GM23338 (cell line): Measurements from ENCODE around the gene ELFN1. TPM values are rescaled to one million over a fixed set of nuclear protein-coding genes. Genes with fewer than 3 reads are reported as not detected.

ENCODE experiments used
- ATAC-seq: fragments of 200-7000 bp; cut with Tn5 transposase; 3 replicates; pipeline ENCODE4 v1.9.1; 2020
- DNase-seq: peaks from one replicate; pipeline ENCODE4 v3.0.0-alpha.2; 2015; ENCODE audit warnings: low spot score
- H2AFZ ChIP-seq: fragments of 200-600 bp; sonication (generic); 2 replicates; pipeline ENCODE4 v1.8.0; 2016; ENCODE audit warnings: antibody characterized with exemption, mild to moderate bottlenecking, moderate library complexity
- H3F3A ChIP-seq: fragments of 200-600 bp; sonication (generic); replicated peaks from 2 replicates; pipeline ENCODE4 v1.8.0; 2017; ENCODE audit warnings: antibody characterized with exemption, mixed run types, low read depth
- H3K27ac ChIP-seq: fragments of 200-600 bp; sonication (generic); 2 replicates; pipeline ENCODE4 v1.6.1; 2016; ENCODE audit warnings: low read depth
- H3K27me3 ChIP-seq: fragments of 200-600 bp; sonication (generic); 2 replicates; pipeline ENCODE4 v1.8.0; 2016; ENCODE audit warnings: mild to moderate bottlenecking, mixed run types, moderate library complexity; ENCODE audit not compliant: insufficient read depth
- H3K36me3 ChIP-seq: fragments of 200-600 bp; sonication (generic); 2 replicates; pipeline ENCODE4 v1.8.0; 2016; ENCODE audit warnings: mild to moderate bottlenecking; ENCODE audit not compliant: insufficient read depth
- H3K4me1 ChIP-seq: fragments of 200-600 bp; sonication (generic); 2 replicates; pipeline ENCODE4 v1.8.0; 2016; ENCODE audit warnings: mild to moderate bottlenecking, moderate library complexity; ENCODE audit not compliant: insufficient read depth
- H3K4me2 ChIP-seq: fragments of 200-600 bp; sonication (generic); 2 replicates; pipeline ENCODE4 v1.7.1; 2017; ENCODE audit warnings: mixed run types
- H3K4me3 ChIP-seq: fragments of 200-600 bp; sonication (generic); 2 replicates; pipeline ENCODE4 v1.6.1; 2016; ENCODE audit warnings: mixed run types
- H3K79me2 ChIP-seq: fragments of 200-600 bp; sonication (generic); replicated peaks from 2 replicates; pipeline ENCODE4 v1.8.0; 2017; ENCODE audit warnings: mild to moderate bottlenecking; ENCODE audit not compliant: insufficient read depth
- H3K9me2 ChIP-seq: fragments of 200-600 bp; sonication (generic); 2 replicates; pipeline ENCODE4 v1.8.0; 2017; ENCODE audit not compliant: insufficient read depth
- H4K20me1 ChIP-seq: fragments of 200-600 bp; sonication (generic); replicated peaks from 2 replicates; pipeline ENCODE4 v1.8.0; 2017; ENCODE audit warnings: mild to moderate bottlenecking; ENCODE audit not compliant: insufficient read depth
- H3K27ac Mint-ChIP-seq: 2 replicates; pipeline ENCODE4 v1.8.0; 2020; ENCODE audit warnings: inconsistent platforms, mild to moderate bottlenecking, moderate library complexity, mixed read lengths
- H3K27me3 Mint-ChIP-seq: 3 replicates; pipeline ENCODE4 v1.8.0; 2022; ENCODE audit warnings: low read depth, mild to moderate bottlenecking, moderate library complexity, mixed read lengths, inconsistent platforms; ENCODE audit not compliant: insufficient read depth, poor library complexity
- H3K36me3 Mint-ChIP-seq: 3 replicates; pipeline ENCODE4 v1.8.0; 2021; ENCODE audit warnings: low read depth, mild to moderate bottlenecking, inconsistent platforms, moderate library complexity, mixed read lengths
- H3K4me1 Mint-ChIP-seq: 3 replicates; pipeline ENCODE4 v1.8.0; 2020; ENCODE audit warnings: mild to moderate bottlenecking, inconsistent platforms, mixed read lengths
- H3K4me3 Mint-ChIP-seq: 3 replicates; pipeline ENCODE4 v1.8.0; 2021; ENCODE audit warnings: moderate library complexity, mild to moderate bottlenecking, inconsistent platforms, mixed read lengths
- H3K9me3 Mint-ChIP-seq: 3 replicates; pipeline ENCODE4 v1.8.0; 2020; ENCODE audit warnings: moderate library complexity, mild to moderate bottlenecking, inconsistent platforms, mixed read lengths
- CREB1 ChIP-seq: fragments of 250-450 bp; sonication (Bioruptor Pico); IDR thresholded peaks from 2 replicates; pipeline ENCODE4 v1.5.0; 2020; ENCODE audit warnings: low read depth, mild to moderate bottlenecking, moderate library complexity
- CTCF ChIP-seq, 2 experiments: fragments of 200-600 bp in 1 of 2; sonication (generic) in 1 of 2; conservative IDR thresholded peaks; 2 replicates each; pipeline versions ENCODE4 v1.5.1 to v1.6.1; 2016 to 2017; ENCODE audit warnings: antibody characterized with exemption in 2 of 2, low read depth in 2 of 2, mild to moderate bottlenecking in 2 of 2, moderate library complexity in 1 of 2
- EZH2 ChIP-seq: fragments of 200-600 bp; sonication (generic); IDR thresholded peaks from one replicate; pipeline ENCODE4 v1.8.0; 2017; ENCODE audit warnings: antibody characterized with exemption, mild to moderate bottlenecking, low read depth; ENCODE audit not compliant: unreplicated experiment
- EZH2phosphoT487 ChIP-seq: fragments of 200-600 bp; sonication (generic); IDR thresholded peaks from one replicate; pipeline ENCODE4 v1.8.1; 2018; ENCODE audit warnings: antibody characterized with exemption; ENCODE audit not compliant: unreplicated experiment
- JUNB ChIP-seq: IDR thresholded peaks from one replicate; pipeline ENCODE4 v1.6.1; 2016; ENCODE audit warnings: antibody characterized with exemption; ENCODE audit not compliant: unreplicated experiment
- NANOG ChIP-seq: IDR thresholded peaks from 2 replicates; pipeline ENCODE4 v1.6.1; 2016; ENCODE audit warnings: antibody characterized with exemption, borderline replicate concordance
- POLR2AphosphoS5 ChIP-seq: IDR thresholded peaks from 2 replicates; pipeline ENCODE4 v1.6.1; 2016; ENCODE audit warnings: antibody characterized with exemption, low read depth
- REST ChIP-seq: IDR thresholded peaks from one replicate; pipeline ENCODE4 v1.6.1; 2018; ENCODE audit warnings: antibody characterized with exemption; ENCODE audit not compliant: unreplicated experiment
- STAT1 ChIP-seq: IDR thresholded peaks from one replicate; pipeline ENCODE4 v1.6.1; 2016; ENCODE audit warnings: antibody characterized with exemption; ENCODE audit not compliant: unreplicated experiment
- ZNF114 ChIP-seq: fragments of 250-450 bp; sonication (Bioruptor Pico); IDR thresholded peaks from 2 replicates; pipeline ENCODE4 v1.5.0; 2020; ENCODE audit warnings: mild to moderate bottlenecking, moderate library complexity
- ZNF331 ChIP-seq: fragments of 250-450 bp; sonication (Bioruptor Pico); IDR thresholded peaks from 2 replicates; pipeline ENCODE4 v1.5.0; 2020; ENCODE audit warnings: low read depth, mild to moderate bottlenecking, moderate library complexity
- polyA plus RNA-seq: library from polyadenylated mRNA; unstranded; fragments of >200 nt; fragmentation: Nextera tagmentation; extraction: Ambion mirVana; gene quantifications from 2 replicates; pipeline ENCODE4 v1.2.1, GENCODE V29; 2016
- total RNA-seq: library from RNA; depleted of rRNA; stranded (reverse); fragments of >200 nt; shearing (Covaris generic); gene quantifications from 2 replicates; pipeline ENCODE4 v1.2.3, GENCODE V29; 2014
- TF ChIP-seq, protein P1 (sequence below): IDR thresholded peaks from 2 replicates; pipeline ENCODE4 v1.6.1; 2016; ENCODE audit warnings: antibody characterized with exemption
- TF ChIP-seq, protein P2 (sequence below): fragments of 250-450 bp; sonication (Bioruptor Pico); IDR thresholded peaks from 2 replicates; pipeline ENCODE4 v1.5.0; 2020; ENCODE audit warnings: mild to moderate bottlenecking, moderate library complexity

The ELFN1 gene
- total and polyA plus RNA-seq, 2 experiments from 2014 or later, result 0.08 to 3.5 TPM

DNA sequence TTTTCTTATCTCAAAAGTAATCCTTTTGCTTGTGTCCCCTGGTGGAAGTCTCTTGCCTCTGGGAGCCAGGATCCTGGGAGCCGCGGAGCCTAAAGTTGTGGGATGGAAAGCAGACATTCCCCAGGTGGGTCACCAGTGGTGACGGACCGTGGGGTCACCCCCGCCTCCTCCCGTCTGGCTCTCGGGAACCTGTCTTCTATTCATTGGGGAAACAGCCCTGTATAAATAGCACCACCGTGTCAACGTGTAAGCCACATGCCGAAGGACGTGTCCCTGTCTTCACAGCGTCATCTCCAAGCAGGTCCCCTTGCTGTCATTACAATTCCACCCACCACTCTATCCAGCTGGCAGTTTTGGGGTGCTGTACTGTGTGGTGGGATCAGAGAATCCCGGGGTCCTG, 87.5 kb downstream of the ELFN1 start:
- TF ChIP-seq ZNF331 (CRISPR knock-in tag), result no peak
- no peak for TF ChIP-seq REST
- no peak for TF ChIP-seq CREB1
- TF ChIP-seq CTCF (conservative IDR thresholded peaks at IDR 0.05; ENCODE audit: low read depth in 2 of 2), result no peak
- TF ChIP-seq JUNB, result no peak
- TF ChIP-seq, protein P1, sequence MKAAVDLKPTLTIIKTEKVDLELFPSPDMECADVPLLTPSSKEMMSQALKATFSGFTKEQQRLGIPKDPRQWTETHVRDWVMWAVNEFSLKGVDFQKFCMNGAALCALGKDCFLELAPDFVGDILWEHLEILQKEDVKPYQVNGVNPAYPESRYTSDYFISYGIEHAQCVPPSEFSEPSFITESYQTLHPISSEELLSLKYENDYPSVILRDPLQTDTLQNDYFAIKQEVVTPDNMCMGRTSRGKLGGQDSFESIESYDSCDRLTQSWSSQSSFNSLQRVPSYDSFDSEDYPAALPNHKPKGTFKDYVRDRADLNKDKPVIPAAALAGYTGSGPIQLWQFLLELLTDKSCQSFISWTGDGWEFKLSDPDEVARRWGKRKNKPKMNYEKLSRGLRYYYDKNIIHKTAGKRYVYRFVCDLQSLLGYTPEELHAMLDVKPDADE, result no peak
- TF ChIP-seq POLR2AphosphoS5, result no peak
- no peak for TF ChIP-seq EZH2
- no peak for TF ChIP-seq NANOG
- TF ChIP-seq, protein P2, sequence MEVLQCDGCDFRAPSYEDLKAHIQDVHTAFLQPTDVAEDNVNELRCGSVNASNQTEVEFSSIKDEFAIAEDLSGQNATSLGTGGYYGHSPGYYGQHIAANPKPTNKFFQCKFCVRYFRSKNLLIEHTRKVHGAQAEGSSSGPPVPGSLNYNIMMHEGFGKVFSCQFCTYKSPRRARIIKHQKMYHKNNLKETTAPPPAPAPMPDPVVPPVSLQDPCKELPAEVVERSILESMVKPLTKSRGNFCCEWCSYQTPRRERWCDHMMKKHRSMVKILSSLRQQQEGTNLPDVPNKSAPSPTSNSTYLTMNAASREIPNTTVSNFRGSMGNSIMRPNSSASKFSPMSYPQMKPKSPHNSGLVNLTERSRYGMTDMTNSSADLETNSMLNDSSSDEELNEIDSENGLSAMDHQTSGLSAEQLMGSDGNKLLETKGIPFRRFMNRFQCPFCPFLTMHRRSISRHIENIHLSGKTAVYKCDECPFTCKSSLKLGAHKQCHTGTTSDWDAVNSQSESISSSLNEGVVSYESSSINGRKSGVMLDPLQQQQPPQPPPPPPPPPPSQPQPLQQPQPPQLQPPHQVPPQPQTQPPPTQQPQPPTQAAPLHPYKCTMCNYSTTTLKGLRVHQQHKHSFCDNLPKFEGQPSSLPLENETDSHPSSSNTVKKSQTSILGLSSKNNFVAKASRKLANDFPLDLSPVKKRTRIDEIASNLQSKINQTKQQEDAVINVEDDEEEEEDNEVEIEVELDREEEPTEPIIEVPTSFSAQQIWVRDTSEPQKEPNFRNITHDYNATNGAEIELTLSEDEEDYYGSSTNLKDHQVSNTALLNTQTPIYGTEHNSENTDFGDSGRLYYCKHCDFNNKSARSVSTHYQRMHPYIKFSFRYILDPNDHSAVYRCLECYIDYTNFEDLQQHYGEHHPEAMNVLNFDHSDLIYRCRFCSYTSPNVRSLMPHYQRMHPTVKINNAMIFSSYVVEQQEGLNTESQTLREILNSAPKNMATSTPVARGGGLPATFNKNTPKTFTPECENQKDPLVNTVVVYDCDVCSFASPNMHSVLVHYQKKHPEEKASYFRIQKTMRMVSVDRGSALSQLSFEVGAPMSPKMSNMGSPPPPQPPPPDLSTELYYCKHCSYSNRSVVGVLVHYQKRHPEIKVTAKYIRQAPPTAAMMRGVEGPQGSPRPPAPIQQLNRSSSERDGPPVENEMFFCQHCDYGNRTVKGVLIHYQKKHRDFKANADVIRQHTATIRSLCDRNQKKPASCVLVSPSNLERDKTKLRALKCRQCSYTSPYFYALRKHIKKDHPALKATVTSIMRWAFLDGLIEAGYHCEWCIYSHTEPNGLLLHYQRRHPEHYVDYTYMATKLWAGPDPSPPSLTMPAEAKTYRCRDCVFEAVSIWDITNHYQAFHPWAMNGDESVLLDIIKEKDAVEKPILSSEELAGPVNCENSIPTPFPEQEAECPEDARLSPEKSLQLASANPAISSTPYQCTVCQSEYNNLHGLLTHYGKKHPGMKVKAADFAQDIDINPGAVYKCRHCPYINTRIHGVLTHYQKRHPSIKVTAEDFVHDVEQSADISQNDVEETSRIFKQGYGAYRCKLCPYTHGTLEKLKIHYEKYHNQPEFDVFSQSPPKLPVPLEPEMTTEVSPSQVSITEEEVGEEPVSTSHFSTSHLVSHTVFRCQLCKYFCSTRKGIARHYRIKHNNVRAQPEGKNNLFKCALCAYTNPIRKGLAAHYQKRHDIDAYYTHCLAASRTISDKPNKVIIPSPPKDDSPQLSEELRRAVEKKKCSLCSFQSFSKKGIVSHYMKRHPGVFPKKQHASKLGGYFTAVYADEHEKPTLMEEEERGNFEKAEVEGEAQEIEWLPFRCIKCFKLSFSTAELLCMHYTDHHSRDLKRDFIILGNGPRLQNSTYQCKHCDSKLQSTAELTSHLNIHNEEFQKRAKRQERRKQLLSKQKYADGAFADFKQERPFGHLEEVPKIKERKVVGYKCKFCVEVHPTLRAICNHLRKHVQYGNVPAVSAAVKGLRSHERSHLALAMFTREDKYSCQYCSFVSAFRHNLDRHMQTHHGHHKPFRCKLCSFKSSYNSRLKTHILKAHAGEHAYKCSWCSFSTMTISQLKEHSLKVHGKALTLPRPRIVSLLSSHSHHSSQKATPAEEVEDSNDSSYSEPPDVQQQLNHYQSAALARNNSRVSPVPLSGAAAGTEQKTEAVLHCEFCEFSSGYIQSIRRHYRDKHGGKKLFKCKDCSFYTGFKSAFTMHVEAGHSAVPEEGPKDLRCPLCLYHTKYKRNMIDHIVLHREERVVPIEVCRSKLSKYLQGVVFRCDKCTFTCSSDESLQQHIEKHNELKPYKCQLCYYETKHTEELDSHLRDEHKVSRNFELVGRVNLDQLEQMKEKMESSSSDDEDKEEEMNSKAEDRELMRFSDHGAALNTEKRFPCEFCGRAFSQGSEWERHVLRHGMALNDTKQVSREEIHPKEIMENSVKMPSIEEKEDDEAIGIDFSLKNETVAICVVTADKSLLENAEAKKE (CRISPR knock-in tag), result no peak
- no peak for TF ChIP-seq ZNF114
- TF ChIP-seq EZH2phosphoT487, result no peak
- no peak for TF ChIP-seq STAT1
- no peak for ATAC-seq
- Histone ChIP-seq H3K27me3 (no peaks in the 10 kb centered on the region), H2AFZ (no peak overlapping the region), H3K9me2 (no peaks in the 10 kb centered on the region), H3K79me2 (no peaks in the 10 kb centered on the region), H4K20me1 (no peaks in the 10 kb centered on the region), H3K27ac (no peak overlapping the region), H3K4me2 (no peak overlapping the region), H3K4me1 (no peaks in the 10 kb centered on the region), H3F3A (no peaks in the 10 kb centered on the region), H3K36me3 (no peaks in the 10 kb centered on the region), H3K4me3 (no peak overlapping the region)
- Mint-ChIP-seq H3K36me3 (peaks cover 3% of the 10 kb centered on the region; the same call in 1 of the 3 replicates), H3K4me1 (peaks cover 17% of the 10 kb centered on the region), H3K9me3 (peaks cover 8% of the 10 kb centered on the region), H3K4me3 (no peak overlapping the region), H3K27ac (no peak overlapping the region), H3K27me3 (peaks cover 43% of the 10 kb centered on the region)
- DNase-seq, result no peak
